ENCODE measurements around the gene SIAH3. TPM values are rescaled to one million over a fixed set of nuclear protein-coding genes. Genes with fewer than 3 reads are reported as not detected.

Gene SIAH3
- total RNA-seq, 2 experiments from 2014 or later = not detected

GRCh38 chr13:45748941-45749759 is 102.4 kb downstream of the SIAH3 start:
- no peaks in the 10 kb centered on the region for H3K79me2 ChIP-seq (ENCODE audit: insufficient read depth, low read depth, low read length)
- CTCF ChIA-PET (ENCODE audit: unreplicated experiment) = no interaction called here

DNA sequence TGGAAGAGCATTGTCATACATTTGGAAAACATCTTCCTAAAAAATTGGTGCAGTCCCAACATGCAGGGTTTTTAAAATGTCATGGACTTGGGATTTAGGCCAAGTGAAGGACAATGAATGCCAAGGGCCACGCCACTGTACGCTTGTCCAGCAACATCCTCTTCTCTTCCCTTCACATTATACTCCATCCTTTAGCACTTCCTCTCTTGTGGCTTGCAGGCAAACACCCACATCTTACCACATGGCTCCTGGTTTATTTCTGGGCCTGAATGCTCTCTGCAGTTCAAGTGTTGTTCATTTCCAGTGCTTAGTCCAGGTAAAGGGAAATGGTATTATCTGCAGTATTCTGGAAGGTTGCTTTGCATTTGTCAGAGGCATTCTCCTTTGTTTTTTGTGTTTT is 104.5 kb downstream of the SIAH3 start:
- H3K27ac ChIP-seq (ENCODE audit: low read depth, low read length, poor library complexity, severe bottlenecking) = no peak overlapping the region
- no peak overlapping the region for H3K4me2 ChIP-seq (ENCODE audit: low read length)
- no peaks in the 10 kb centered on the region for H3K9me2 ChIP-seq (ENCODE audit: insufficient read depth, low read length)
- ChIA-PET CTCF (ENCODE audit: unreplicated experiment) (no interaction called here), POLR2A (no interaction called here)
- BruUV-seq (replicated peaks) = no TSS peak
- no peak overlapping the region for H2AFZ ChIP-seq (ENCODE audit: low read length)
- H3K4me3 ChIP-seq (ENCODE audit: low read depth, low read length, poor library complexity, severe bottlenecking) = no peak overlapping the region
- no peak for DNase-seq (ENCODE audit: low spot score)
- intact Hi-C loops (cut with micrococcal nuclease; ENCODE audit: unreplicated experiment) = no loop called here
- H4K20me1 ChIP-seq (ENCODE audit: insufficient read depth, low read length) = no peaks in the 10 kb centered on the region
- no peaks in the 10 kb centered on the region for H3K36me3 ChIP-seq (ENCODE audit: insufficient read depth, low read length)
- no peaks in the 10 kb centered on the region for H3K9me3 ChIP-seq (ENCODE audit: low read length)
- no peak for TF ChIP-seq CTCF (conservative IDR thresholded peaks at IDR 0.05; ENCODE audit: low read length)
- H3K4me1 ChIP-seq (ENCODE audit: insufficient read depth, low read length, poor library complexity, severe bottlenecking) = no peaks in the 10 kb centered on the region
- H3K79me2 ChIP-seq (ENCODE audit: insufficient read depth, low read depth, low read length) = no peaks in the 10 kb centered on the region

More at GRCh38 chr13:45748941-45749759, 102.4 kb downstream of the SIAH3 start:
- Histone ChIP-seq H3K4me3 (ENCODE audit: low read depth, low read length, poor library complexity, severe bottlenecking) (no peak overlapping the region), H3K9me2 (ENCODE audit: insufficient read depth, low read length) (no peaks in the 10 kb centered on the region), H3K9me3 (ENCODE audit: low read length) (no peaks in the 10 kb centered on the region), H3K4me2 (ENCODE audit: low read length) (no peak overlapping the region), H2AFZ (ENCODE audit: low read length) (no peak overlapping the region), H3K27ac (ENCODE audit: low read depth, low read length, poor library complexity, severe bottlenecking) (no peak overlapping the region), H3K4me1 (ENCODE audit: insufficient read depth, low read length, poor library complexity, severe bottlenecking) (no peaks in the 10 kb centered on the region), H3K36me3 (ENCODE audit: insufficient read depth, low read length) (no peaks in the 10 kb centered on the region), H4K20me1 (ENCODE audit: insufficient read depth, low read length) (no peaks in the 10 kb centered on the region)
- no peak for TF ChIP-seq CTCF (conservative IDR thresholded peaks at IDR 0.05; ENCODE audit: low read length)
- TF ChIP-seq EZH2phosphoT487 (IDR thresholded peaks at IDR 0.05; ENCODE audit: borderline replicate concordance, low read depth, low read length) = no peak
- POLR2A ChIA-PET = interaction anchor here (0.7 to 1.1 kb wide), 2 partner anchors 9 to 107 kb away, joined by 3 read pairs; no protein-coding TSS in a partner anchor
- intact Hi-C loops (cut with micrococcal nuclease; ENCODE audit: unreplicated experiment) = no loop called here
- no peak for DNase-seq (ENCODE audit: low spot score)
- no TSS peak for BruUV-seq (replicated peaks)

- H3K36me3 ChIP-seq (ENCODE audit: insufficient read depth, low read length) = no peaks in the 10 kb centered on the region
- H3K4me1 ChIP-seq (ENCODE audit: insufficient read depth, low read length, poor library complexity, severe bottlenecking) = no peaks in the 10 kb centered on the region
- no peaks in the 10 kb centered on the region for H4K20me1 ChIP-seq (ENCODE audit: insufficient read depth, low read length)
- H3K9me3 ChIP-seq (ENCODE audit: low read length) = no peaks in the 10 kb centered on the region
- TF ChIP-seq EZH2phosphoT487 (IDR thresholded peaks at IDR 0.05; ENCODE audit: borderline replicate concordance, low read depth, low read length) (no peak), CTCF (conservative IDR thresholded peaks at IDR 0.05; ENCODE audit: low read length) (no peak)
- H3K27ac ChIP-seq (ENCODE audit: low read depth, low read length, poor library complexity, severe bottlenecking) = no peak overlapping the region
- CTCF ChIA-PET (ENCODE audit: unreplicated experiment) = no interaction called here
- no TSS peak for BruUV-seq (replicated peaks)
- H3K4me3 ChIP-seq (ENCODE audit: low read depth, low read length, poor library complexity, severe bottlenecking) = no peak overlapping the region
- no peak for DNase-seq (ENCODE audit: low spot score)
- H2AFZ ChIP-seq (ENCODE audit: low read length) = no peak overlapping the region
- POLR2A ChIA-PET = interaction anchor here (0.8 kb wide), 1 partner anchor 535 kb away, joined by 3 read pairs; no protein-coding TSS in a partner anchor
- H3K79me2 ChIP-seq (ENCODE audit: insufficient read depth, low read depth, low read length) = no peaks in the 10 kb centered on the region
- intact Hi-C loops (cut with micrococcal nuclease; ENCODE audit: unreplicated experiment) = no loop called here
- no peak overlapping the region for H3K4me2 ChIP-seq (ENCODE audit: low read length)
- no peaks in the 10 kb centered on the region for H3K9me2 ChIP-seq (ENCODE audit: insufficient read depth, low read length)
Observed at GRCh38 chr13:45744979-45745378, 106.6 kb downstream of the SIAH3 start.
